Measurements from ENCODE around the gene PLA2G2F. TPM values are rescaled to one million over a fixed set of nuclear protein-coding genes. Genes with fewer than 3 reads are reported as not detected.

The PLA2G2F gene
- total and polyA plus RNA-seq, 8 donors: 0.18 to 6.4 TPM; not detected in 6

DNA sequence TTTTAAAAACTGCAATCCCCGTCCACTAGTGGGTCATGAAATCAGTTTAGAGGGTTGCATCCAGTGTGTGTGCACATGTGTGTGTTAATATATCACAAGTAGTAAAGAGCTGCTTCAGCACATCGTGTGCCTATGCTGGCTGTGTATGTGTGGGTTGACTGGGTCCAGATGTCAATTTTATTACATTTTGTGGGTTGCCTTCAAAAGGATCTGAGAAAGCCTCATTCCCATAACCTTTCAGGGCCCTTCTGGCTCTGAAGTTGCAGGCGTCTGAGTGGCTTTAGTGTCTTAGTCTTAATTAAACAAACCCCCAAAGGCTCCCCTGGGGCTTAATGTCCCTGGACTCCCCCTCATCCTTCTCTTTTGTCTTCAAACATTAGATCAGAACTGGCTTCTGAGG, 39.6 kb upstream of the PLA2G2F start:
- Histone ChIP-seq H3K9me3 (peaks cover 0 to 5% (median 0%) of the 10 kb centered on the region in 4 donors), H3K36me3 (no peaks in the 10 kb centered on the region), H3K4me1 (no peaks in the 10 kb centered on the region), H3K27ac (no peak overlapping the region), H3K4me3 (no peak overlapping the region), H3K27me3 (peaks cover 0 to under 1% (median 0%) of the 10 kb centered on the region in 3 donors)
- DNase-seq: no peak
- WGBS, 5 donors: 45 to 56% (median 55%) methylated on average over 3 of the region's 3 CpGs
- intact Hi-C loops (cut with DNase I; ENCODE audit: low total_unique reads): no loop called here
- TF ChIP-seq EP300 (IDR thresholded peaks at IDR 0.05): no peak
- TF ChIP-seq, protein P1, sequence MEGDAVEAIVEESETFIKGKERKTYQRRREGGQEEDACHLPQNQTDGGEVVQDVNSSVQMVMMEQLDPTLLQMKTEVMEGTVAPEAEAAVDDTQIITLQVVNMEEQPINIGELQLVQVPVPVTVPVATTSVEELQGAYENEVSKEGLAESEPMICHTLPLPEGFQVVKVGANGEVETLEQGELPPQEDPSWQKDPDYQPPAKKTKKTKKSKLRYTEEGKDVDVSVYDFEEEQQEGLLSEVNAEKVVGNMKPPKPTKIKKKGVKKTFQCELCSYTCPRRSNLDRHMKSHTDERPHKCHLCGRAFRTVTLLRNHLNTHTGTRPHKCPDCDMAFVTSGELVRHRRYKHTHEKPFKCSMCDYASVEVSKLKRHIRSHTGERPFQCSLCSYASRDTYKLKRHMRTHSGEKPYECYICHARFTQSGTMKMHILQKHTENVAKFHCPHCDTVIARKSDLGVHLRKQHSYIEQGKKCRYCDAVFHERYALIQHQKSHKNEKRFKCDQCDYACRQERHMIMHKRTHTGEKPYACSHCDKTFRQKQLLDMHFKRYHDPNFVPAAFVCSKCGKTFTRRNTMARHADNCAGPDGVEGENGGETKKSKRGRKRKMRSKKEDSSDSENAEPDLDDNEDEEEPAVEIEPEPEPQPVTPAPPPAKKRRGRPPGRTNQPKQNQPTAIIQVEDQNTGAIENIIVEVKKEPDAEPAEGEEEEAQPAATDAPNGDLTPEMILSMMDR (IDR thresholded peaks at IDR 0.05): no peak

DNA sequence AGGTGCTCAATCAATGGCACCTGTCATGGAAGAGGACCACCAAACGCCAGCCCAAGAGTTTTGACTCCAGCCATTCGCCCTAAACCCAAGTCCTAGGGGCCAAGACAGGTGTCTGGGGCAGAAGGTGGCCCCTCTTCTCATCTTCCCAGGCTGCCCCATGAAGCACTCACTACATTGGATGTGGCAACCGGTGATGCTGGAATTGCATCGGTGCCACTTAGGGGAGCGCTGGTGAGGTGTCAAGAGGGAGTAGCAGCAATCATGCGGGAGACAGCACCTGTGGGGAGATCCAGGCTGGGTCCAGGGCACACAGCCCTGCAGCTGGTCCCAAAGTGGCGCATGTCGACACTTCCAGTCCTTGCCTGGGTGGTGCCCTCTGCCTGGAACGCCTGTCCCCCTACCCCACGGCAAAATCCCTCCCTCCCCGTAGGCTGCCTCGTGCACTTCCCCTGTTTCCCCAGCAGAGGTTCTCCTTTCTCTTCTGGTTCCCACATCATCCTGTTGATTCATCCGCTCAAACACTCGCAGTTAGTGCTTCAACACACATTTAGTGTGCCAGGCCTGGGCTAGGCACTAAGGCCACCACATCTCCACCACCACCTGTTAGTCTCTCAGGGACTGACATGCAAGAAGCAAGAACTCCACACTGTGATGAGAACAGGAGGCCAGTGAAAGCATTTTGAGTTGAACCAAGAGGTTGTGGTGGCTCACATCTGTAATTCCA, 38.3 kb upstream of the PLA2G2F start:
- H3K4me3 ChIP-seq: no peak overlapping the region
- peak; percentile 38 to 69 for DNase-seq
- H3K27ac ChIP-seq: no peak overlapping the region
- H3K36me3 ChIP-seq: no peaks in the 10 kb centered on the region
- intact Hi-C loops (cut with DNase I; ENCODE audit: low total_unique reads): no loop called here
- no peak for TF ChIP-seq EP300 (IDR thresholded peaks at IDR 0.05)
- TF ChIP-seq, protein P1 (IDR thresholded peaks at IDR 0.05): peak in 5 of 7 experiments; percentile 54 to 83 (median 68)
- 39 to 48% (median 42%) methylated on average over 12 to 14 of the region's 14 CpGs for WGBS, 5 donors
- H3K4me1 ChIP-seq: no peaks in the 10 kb centered on the region
- peaks cover 0 to 5% (median 0%) of the 10 kb centered on the region in 3 donors for H3K27me3 ChIP-seq
- peaks cover 0 to 5% (median 0%) of the 10 kb centered on the region in 4 donors for H3K9me3 ChIP-seq

DNA sequence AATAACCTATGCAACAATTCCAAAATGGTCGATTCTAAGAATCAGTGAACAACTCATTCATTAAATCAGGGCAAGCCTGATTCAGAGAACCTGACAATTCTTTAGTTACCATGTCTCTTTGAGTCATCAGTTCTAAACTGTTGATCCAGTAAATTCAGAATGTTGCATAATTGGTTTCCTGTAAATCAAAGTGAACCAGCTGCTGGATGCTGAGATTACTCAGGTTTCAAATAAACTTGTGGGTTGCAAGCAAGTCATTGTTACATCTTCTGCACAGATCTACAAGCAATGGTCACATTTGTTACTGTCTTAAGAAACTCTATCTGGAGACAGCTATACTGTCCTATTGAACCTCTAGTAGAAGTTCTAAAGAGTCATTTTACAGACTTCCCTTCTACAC, 36.2 kb upstream of the PLA2G2F start:
- Histone ChIP-seq H3K36me3 (no peaks in the 10 kb centered on the region), H3K27me3 (peaks cover 0 to 9% (median 0%) of the 10 kb centered on the region in 3 donors), H3K27ac (no peak overlapping the region), H3K4me3 (no peak overlapping the region), H3K9me3 (no peaks in the 10 kb centered on the region), H3K4me1 (no peaks in the 10 kb centered on the region)
- TF ChIP-seq POLR2AphosphoS5 (IDR thresholded peaks at IDR 0.05): peak in 1 of 3 donors; percentile 27
- TF ChIP-seq, protein P1 (IDR thresholded peaks at IDR 0.05): no peak
- no peak for DNase-seq
- intact Hi-C loops (cut with DNase I; ENCODE audit: low total_unique reads): no loop called here
- 51 to 65% (median 64%) methylated on average over 1 of the region's 1 CpG for WGBS, 5 donors

DNA sequence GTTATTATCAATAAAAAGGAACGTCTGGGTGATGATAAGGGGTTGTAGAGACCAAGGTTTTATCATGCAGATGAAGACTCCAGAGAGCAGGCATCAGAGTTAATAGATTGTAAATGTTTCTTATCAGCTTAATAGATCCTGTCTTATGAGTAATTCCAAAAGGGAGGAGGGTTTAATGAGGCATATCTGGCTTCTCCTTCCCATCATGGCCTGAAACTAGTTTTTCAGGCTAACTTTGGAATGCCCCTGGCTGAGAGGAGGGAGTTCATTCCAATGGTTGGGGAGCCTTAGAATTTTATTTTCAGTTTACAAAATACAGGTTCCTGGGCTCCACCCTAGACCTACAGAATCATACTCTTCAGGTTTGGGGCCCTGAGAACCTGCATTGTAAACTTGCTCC, 33.3 kb upstream of the PLA2G2F start:
- peaks cover 0 to 9% (median 0%) of the 10 kb centered on the region in 3 donors for H3K27me3 ChIP-seq
- no peak overlapping the region for H3K27ac ChIP-seq
- H3K4me3 ChIP-seq: no peak overlapping the region
- H3K36me3 ChIP-seq: no peaks in the 10 kb centered on the region
- TF ChIP-seq EP300 (IDR thresholded peaks at IDR 0.05) (no peak), POLR2AphosphoS5 (IDR thresholded peaks at IDR 0.05) (no peak), POLR2A (IDR thresholded peaks at IDR 0.05) (no peak)
- TF ChIP-seq, protein P1 (IDR thresholded peaks at IDR 0.05): no peak
- WGBS, 5 donors: 17 to 35% (median 29%) methylated on average over 1 of the region's 1 CpG
- no peaks in the 10 kb centered on the region for H3K4me1 ChIP-seq
- H3K9me3 ChIP-seq: no peaks in the 10 kb centered on the region
- DNase-seq: no peak
- intact Hi-C loops (cut with DNase I; ENCODE audit: low total_unique reads): no loop called here

Data from stomach (tissue), 9 donors.